H1 (cell line): ENCODE results near the gene ARHGEF4. TPM values are rescaled to one million over a fixed set of nuclear protein-coding genes. Genes with fewer than 3 reads are reported as not detected.

Source experiments
- CTCF ChIA-PET: fragments of 300-600 bp; sonication (Branson Sonifier 250); formaldehyde crosslinking; loops from one replicate; lab custom pipeline; 2021; ENCODE audit not compliant: partially characterized antibody; lab: Charles Lee
- POLR2A ChIA-PET: fragments of 300-600 bp; sonication (Branson Sonifier 250); formaldehyde crosslinking; loops from one replicate; lab custom pipeline; 2021; ENCODE audit warnings: inconsistent platforms; ENCODE audit not compliant: partially characterized antibody; lab: Charles Lee
- DNase-seq, 2 experiments: peaks; one replicate each; pipeline versions ENCODE4 v3.0.0 to v3.0.0-alpha.2; 2010 to 2022; ENCODE audit warnings: low spot score in 2 of 2, low read depth in 1 of 2, mixed read lengths in 1 of 2
- FAIRE-seq: peaks from 2 replicates; lab custom pipeline; 2011; peaks lifted over from hg19 to GRCh38; lab: Jason Lieb, UNC
- H2AFZ ChIP-seq: 2 replicates; pipeline ENCODE4 v1.8.1; 2012; ENCODE audit warnings: low read length, inconsistent platforms
- H2AK5ac ChIP-seq: 2 replicates; pipeline ENCODE4 v1.6.1; 2013; ENCODE audit warnings: low read depth, low read length
- H2BK120ac ChIP-seq: replicated peaks from 2 replicates; pipeline ENCODE3; 2013; ENCODE audit warnings: low read depth, low read length, inconsistent platforms
- H2BK12ac ChIP-seq: 2 replicates; pipeline ENCODE4 v1.6.1; 2013; ENCODE audit warnings: low read depth, low read length
- H2BK15ac ChIP-seq: 2 replicates; pipeline ENCODE4 v1.6.1; 2013; ENCODE audit warnings: low read length
- H2BK20ac ChIP-seq: 2 replicates; pipeline ENCODE4 v1.6.1; 2013; ENCODE audit warnings: low read length
- H2BK5ac ChIP-seq: 2 replicates; pipeline ENCODE4 v1.6.1; 2013; ENCODE audit warnings: low read depth, low read length
- H3K14ac ChIP-seq: 2 replicates; pipeline ENCODE4 v1.6.1; 2013; ENCODE audit warnings: inconsistent platforms; ENCODE audit not compliant: insufficient read length
- H3K18ac ChIP-seq: 2 replicates; pipeline ENCODE4 v1.6.1; 2013; ENCODE audit warnings: low read length; ENCODE audit errors: extremely low read depth
- H3K23ac ChIP-seq: 2 replicates; pipeline ENCODE4 v1.6.1; 2013; ENCODE audit warnings: inconsistent platforms; ENCODE audit not compliant: insufficient read length
- H3K23me2 ChIP-seq: 2 replicates; pipeline ENCODE4 v1.6.1; 2013; ENCODE audit warnings: low read depth, low read length
- H3K27ac ChIP-seq: 2 replicates; pipeline ENCODE4 v1.6.1; 2011; ENCODE audit warnings: low read depth, low read length, inconsistent platforms
- H3K27me3 ChIP-seq, 4 experiments: replicated peaks in 1 of 4; 1 replicate in 1 of 4; 2 replicates in 3 of 4; pipeline versions ENCODE4 v1.6.1 to v1.8.1; 2011 to 2013; ENCODE audit warnings: low read length in 3 of 4, mild to moderate bottlenecking in 3 of 4, inconsistent platforms in 2 of 4, mixed read lengths in 2 of 4, moderate library complexity in 1 of 4; ENCODE audit not compliant: control insufficient read depth in 3 of 4, insufficient read depth in 3 of 4; ENCODE audit errors: extremely low read depth in 1 of 4
- H3K36me3 ChIP-seq, 4 experiments: 2 replicates each; pipeline versions ENCODE4 v1.6.1 to v1.8.1; 2011 to 2013; ENCODE audit warnings: mild to moderate bottlenecking in 4 of 4, low read length in 3 of 4, moderate library complexity in 2 of 4, control low read depth in 1 of 4, inconsistent platforms in 1 of 4; ENCODE audit not compliant: insufficient read depth in 4 of 4, control insufficient read depth in 2 of 4
- H3K4ac ChIP-seq: replicated peaks from 2 replicates; pipeline ENCODE3; 2013; ENCODE audit warnings: low read length, low read depth, mixed read lengths, inconsistent platforms; ENCODE audit not compliant: insufficient read length
- H3K4me1 ChIP-seq, 4 experiments: replicated peaks in 1 of 4; 1 replicate in 1 of 4; 2 replicates in 3 of 4; pipeline versions ENCODE4 v1.6.1 to v1.8.1; 2011 to 2013; ENCODE audit warnings: low read length in 3 of 4, inconsistent platforms in 2 of 4, mixed read lengths in 1 of 4; ENCODE audit not compliant: insufficient read depth in 4 of 4, control insufficient read depth in 3 of 4
- H3K4me2 ChIP-seq, 2 experiments: 2 replicates each; pipeline versions ENCODE4 v1.6.1 to v1.8.1; 2011 to 2013; ENCODE audit warnings: low read depth in 2 of 2, low read length in 2 of 2, control low read depth in 1 of 2, inconsistent platforms in 1 of 2, mild to moderate bottlenecking in 1 of 2; ENCODE audit not compliant: insufficient read depth in 1 of 2
- H3K4me3 ChIP-seq, 4 experiments: fragments of 200-600, 300-600 bp in 1 of 4; sonication (generic), shearing (Covaris generic), sonication (Bioruptor Twin) in 1 of 4; 2 replicates each; pipeline versions ENCODE4 v1.5.1 to v1.8.1; 2011 to 2016; ENCODE audit warnings: low read length in 4 of 4, low read depth in 3 of 4, control low read depth in 2 of 4, inconsistent platforms in 2 of 4, mild to moderate bottlenecking in 2 of 4, mixed read lengths in 1 of 4, moderate library complexity in 1 of 4; ENCODE audit not compliant: insufficient read depth in 2 of 4; ENCODE audit errors: extremely low read depth in 1 of 4
- H3K56ac ChIP-seq: replicated peaks from 2 replicates; pipeline ENCODE3; 2013; ENCODE audit warnings: low read depth, mild to moderate bottlenecking, mixed read lengths, low read length, inconsistent platforms; ENCODE audit not compliant: insufficient read length
- H3K79me1 ChIP-seq: 2 replicates; pipeline ENCODE4 v1.6.1; 2013; ENCODE audit warnings: low read depth, low read length, control low read depth
- H3K79me2 ChIP-seq, 2 experiments: 2 replicates each; pipeline versions ENCODE4 v1.6.1 to v1.8.1; 2012 to 2013; ENCODE audit warnings: low read length in 2 of 2, mild to moderate bottlenecking in 2 of 2, inconsistent platforms in 1 of 2; ENCODE audit not compliant: insufficient read depth in 2 of 2, control insufficient read depth in 1 of 2
- H3K9ac ChIP-seq, 4 experiments: replicated peaks in 1 of 4; 1 replicate in 1 of 4; 2 replicates in 3 of 4; pipeline versions ENCODE4 v1.6.1 to v1.8.1; 2011 to 2013; ENCODE audit warnings: low read depth in 3 of 4, low read length in 3 of 4, control low read depth in 2 of 4, mild to moderate bottlenecking in 2 of 4, moderate library complexity in 2 of 4, inconsistent platforms in 1 of 4; ENCODE audit errors: extremely low read depth in 1 of 4
- H3K9me3 ChIP-seq, 2 experiments: 2 replicates each; pipeline versions ENCODE4 v1.6.1 to v1.8.1; 2012 to 2013; ENCODE audit warnings: mild to moderate bottlenecking in 2 of 2, moderate library complexity in 2 of 2, control low read depth in 1 of 2, inconsistent platforms in 1 of 2, low read depth in 1 of 2, low read length in 1 of 2, mixed read lengths in 1 of 2; ENCODE audit not compliant: insufficient read depth in 2 of 2
- H4K20me1 ChIP-seq, 2 experiments: replicated peaks in 1 of 2; 2 replicates each; pipeline versions ENCODE3 to v1.8.1; 2011 to 2013; ENCODE audit warnings: inconsistent platforms in 2 of 2, low read length in 2 of 2, mild to moderate bottlenecking in 1 of 2; ENCODE audit not compliant: insufficient read depth in 2 of 2, control insufficient read depth in 1 of 2
- H4K5ac ChIP-seq: 2 replicates; pipeline ENCODE4 v1.6.1; 2013; ENCODE audit warnings: low read length, low read depth, mixed read lengths, inconsistent platforms; ENCODE audit not compliant: insufficient read length
- H4K8ac ChIP-seq: 2 replicates; pipeline ENCODE4 v1.8.0; 2013; ENCODE audit warnings: mild to moderate bottlenecking, moderate library complexity, low read length, inconsistent platforms; ENCODE audit not compliant: insufficient read depth; ENCODE audit errors: extremely low read depth
- H4K91ac ChIP-seq: replicated peaks from 2 replicates; pipeline ENCODE3; 2013; ENCODE audit warnings: low read length, mixed read lengths, inconsistent platforms; ENCODE audit not compliant: insufficient read length
- HDAC2 ChIP-seq, 2 experiments: fragments of 300-600 bp in 1 of 2; sonication (generic) in 1 of 2; IDR thresholded peaks; 2 replicates each; pipeline ENCODE4 v1.6.1; 2011 to 2012; ENCODE audit warnings: low read depth in 2 of 2, low read length in 2 of 2, mild to moderate bottlenecking in 2 of 2, moderate library complexity in 2 of 2, borderline replicate concordance in 1 of 2, inconsistent platforms in 1 of 2
- POU5F1 ChIP-seq: IDR thresholded peaks from 2 replicates; pipeline ENCODE4 v1.6.1; 2011; ENCODE audit warnings: low read depth, mild to moderate bottlenecking, low read length, moderate library complexity
- YY1 ChIP-seq: IDR thresholded peaks from 2 replicates; pipeline ENCODE4 v1.6.1; 2011; ENCODE audit warnings: low read depth, mild to moderate bottlenecking, low read length
- WGBS, 2 experiments: shearing (Covaris generic) in 1 of 2; methylation state at CpG; one replicate each; pipeline versions ENCODE4 v1.1.6 to v1.1.7; 2013 to 2015; ENCODE audit warnings: low lambda C conversion rate in 2 of 2, mixed read lengths in 2 of 2, inconsistent platforms in 1 of 2, low coverage in 1 of 2, missing lambda C conversion rate in 1 of 2; ENCODE audit not compliant: insufficient replicate concordance in 2 of 2, insufficient coverage in 1 of 2, insufficient read length in 1 of 2; ENCODE audit errors: extremely low coverage in 1 of 2, missing lambda C conversion rate in 1 of 2; 5-methylcytosine and 5-hydroxymethylcytosine counted together
- polyA plus RNA-seq, 7 experiments: library from polyadenylated mRNA; depleted of rRNA in 3 of 7; stranded (reverse) in 5 of 7; unstranded in 2 of 7; fragments of >200 nt in 5 of 7; fragments of 200-250 nt in 2 of 7; gene quantifications; 1 replicate in 5 of 7; 2 replicates in 1 of 7; 4 replicates in 1 of 7; pipeline versions ENCODE4 v1.2.1 to v1.2.3, GENCODE V29; 2011 to 2013; ENCODE audit warnings: missing spikeins in 2 of 7, mixed read lengths in 2 of 7
- total RNA-seq: library from RNA; stranded (reverse); fragmentation: NEBNext Ultra II Directional; extraction: Animal tissue kit (Norgen Biotek cat#: 25700); gene quantifications from 2 replicates; pipeline ENCODE4 v1.2.1, GENCODE V29; 2021

ARHGEF4 gene
- total and polyA plus RNA-seq, 2 of the 8 experiments (the other 6 are each of a cell fraction or from before 2014, with no cell fraction given): 10.6 to 14.6 TPM

DNA sequence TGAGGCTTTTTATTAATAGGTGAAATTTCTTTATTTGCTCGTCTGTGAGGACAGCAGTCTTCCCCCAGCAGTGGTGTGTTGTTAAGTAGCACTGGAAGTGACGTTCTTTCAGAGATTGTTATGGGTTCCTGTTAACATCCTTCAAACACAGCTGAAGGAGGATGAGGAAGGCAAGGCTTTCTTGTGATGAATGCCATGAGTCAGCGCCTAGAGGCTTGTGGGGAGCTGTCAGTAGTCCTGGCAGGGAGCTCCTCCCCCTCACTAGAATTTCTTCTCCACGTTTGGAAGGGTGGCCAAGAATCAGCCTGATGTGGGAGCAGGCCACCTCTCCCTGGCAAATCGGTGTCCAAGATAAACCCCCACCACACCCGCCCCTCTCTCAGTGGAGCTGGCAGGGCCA is 113.2 kb downstream of the ARHGEF4 start:
- Histone ChIP-seq H3K27ac (no peak overlapping the region), H3K4me2 (no peak overlapping the region), H4K8ac (no peak overlapping the region), H2BK120ac (no peak overlapping the region), H3K14ac (no peak overlapping the region), H3K9ac (no peak overlapping the region), H3K4me3 (no peak overlapping the region), H3K79me1 (no peaks in the 10 kb centered on the region), H3K4me1 (no peaks in the 10 kb centered on the region), H2BK15ac (no peak overlapping the region), H3K4ac (no peak overlapping the region), H3K79me2 (no peaks in the 10 kb centered on the region), H3K9me3 (peaks cover 2 to 4% of the 10 kb centered on the region in 2 experiments; a peak in 2 of 4 replicates), H2AFZ (no peak overlapping the region), H4K5ac (no peak overlapping the region), H2BK12ac (no peak overlapping the region), H3K36me3 (no peaks in the 10 kb centered on the region), H2AK5ac (no peak overlapping the region), H2BK20ac (no peak overlapping the region), H4K91ac (no peak overlapping the region), H3K27me3 (no peaks in the 10 kb centered on the region), H4K20me1 (no peaks in the 10 kb centered on the region), H3K23ac (no peak overlapping the region), H3K56ac (no peak overlapping the region), H3K18ac (no peak overlapping the region), H3K23me2 (no peaks in the 10 kb centered on the region), H2BK5ac (no peak overlapping the region)
- TF ChIP-seq POU5F1 (no peak), HDAC2 (IDR thresholded peaks at IDR 0.05; ENCODE audit: borderline replicate concordance in 1 of 2, low read depth in 2 of 2, low read length in 2 of 2) (no peak), YY1 (no peak)
- ChIA-PET POLR2A (no interaction called here), CTCF (interaction anchor here (1.4 to 1.6 kb wide), 2 partner anchors 27 to 30 kb away, joined by 3 to 4 read pairs; no protein-coding TSS in a partner anchor)
- WGBS, 2 experiments: 81% methylated on average over 6 of the region's 6 CpGs; no CpG with 5 or more reads in 1 of the 2 experiments
- FAIRE-seq (no peak), DNase-seq (no peak)
